ENCODE measurements around the gene KCP.

DNA sequence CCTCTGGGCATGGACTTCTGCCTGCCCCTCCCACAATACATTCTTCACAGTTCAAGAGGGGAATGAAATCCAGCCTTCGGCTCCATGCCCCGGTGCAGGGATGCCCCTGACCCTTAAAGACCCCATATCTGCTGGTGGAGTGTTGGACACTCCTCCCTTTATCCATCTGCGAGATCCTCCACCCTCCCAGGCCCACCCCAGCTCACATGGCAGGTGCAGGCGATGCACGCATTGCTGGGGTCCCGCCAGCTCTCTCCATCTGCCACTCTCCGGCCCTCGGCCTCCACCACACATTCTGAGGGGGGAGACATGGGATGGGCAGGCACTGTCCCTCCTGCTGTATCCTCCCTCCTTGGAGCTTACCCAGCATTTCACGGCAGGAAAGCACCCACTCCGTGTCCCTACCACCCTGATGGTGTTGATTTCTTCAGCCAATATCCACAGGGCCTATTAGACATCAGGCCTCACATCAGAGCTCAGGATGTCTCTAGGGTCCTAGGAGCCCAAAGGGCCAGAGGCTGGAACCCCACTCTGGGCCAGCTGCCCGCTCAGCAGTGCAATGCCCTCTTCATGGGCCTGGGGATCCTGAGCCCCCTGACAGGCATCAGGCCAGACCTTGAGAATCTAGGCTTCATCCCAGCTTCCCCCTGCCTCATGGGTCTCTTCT, 29.6 kb downstream of the KCP start:
- TF ChIP-seq ELF4 (IDR thresholded peaks at IDR 0.05) (no peak), FOXA1 (IDR thresholded peaks at IDR 0.05) (no peak), L3MBTL2 (conservative IDR thresholded peaks at IDR 0.05) (no peak), SP1 (IDR thresholded peaks at IDR 0.05) (no peak)
